HG03432 (cell line): ENCODE data around the gene RAB11FIP4.

Experiments used
- ATAC-seq: cut with Tn5 transposase; IDR thresholded peaks from one replicate; pipeline ENCODE4 v1.9.1; 2021; ENCODE audit warnings: mild to moderate bottlenecking, moderate library complexity; ENCODE audit not compliant: unreplicated experiment

RAB11FIP4 gene

DNA sequence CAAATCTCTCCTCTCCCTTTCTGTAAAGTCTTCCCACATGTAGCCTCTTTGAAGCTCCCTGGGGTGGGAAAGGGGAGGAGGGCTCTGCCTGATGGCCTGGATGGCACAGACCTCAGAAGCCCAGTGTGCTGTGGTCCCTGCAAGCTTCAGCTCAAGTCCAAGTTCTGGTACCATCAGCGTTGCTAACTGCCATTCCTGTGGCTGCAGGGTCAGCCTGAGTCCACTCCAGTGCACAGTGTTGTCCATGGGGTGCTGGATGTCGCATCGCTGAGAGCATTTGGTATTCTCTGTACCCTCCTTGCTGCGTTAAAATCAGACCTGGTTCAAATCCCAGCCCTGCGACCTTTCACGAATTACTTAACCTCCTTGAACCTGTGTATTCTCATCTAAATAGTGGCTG is 105.1 kb downstream of the RAB11FIP4 start:
- no peak for ATAC-seq

DNA sequence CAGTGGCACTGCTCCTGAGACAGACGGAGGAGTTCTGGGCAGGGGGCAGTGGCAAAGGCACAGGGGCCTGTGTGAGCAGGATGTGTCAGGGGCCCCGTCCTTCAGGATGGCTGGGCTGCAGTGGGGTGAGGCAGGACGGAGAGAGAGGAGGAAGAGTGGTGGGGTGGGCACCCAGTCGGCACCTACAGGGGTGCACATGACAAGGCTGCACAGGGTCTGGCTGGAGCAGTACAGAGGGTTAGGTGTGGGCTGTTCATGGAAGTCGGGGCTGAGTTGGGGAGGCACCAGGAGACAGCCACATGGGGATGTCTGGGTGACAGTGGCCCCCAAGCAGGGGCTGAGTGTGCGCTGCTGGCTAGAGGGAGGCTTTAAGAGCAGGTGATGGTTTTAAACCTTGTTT is 106.0 kb downstream of the RAB11FIP4 start:
- ATAC-seq: no peak

DNA sequence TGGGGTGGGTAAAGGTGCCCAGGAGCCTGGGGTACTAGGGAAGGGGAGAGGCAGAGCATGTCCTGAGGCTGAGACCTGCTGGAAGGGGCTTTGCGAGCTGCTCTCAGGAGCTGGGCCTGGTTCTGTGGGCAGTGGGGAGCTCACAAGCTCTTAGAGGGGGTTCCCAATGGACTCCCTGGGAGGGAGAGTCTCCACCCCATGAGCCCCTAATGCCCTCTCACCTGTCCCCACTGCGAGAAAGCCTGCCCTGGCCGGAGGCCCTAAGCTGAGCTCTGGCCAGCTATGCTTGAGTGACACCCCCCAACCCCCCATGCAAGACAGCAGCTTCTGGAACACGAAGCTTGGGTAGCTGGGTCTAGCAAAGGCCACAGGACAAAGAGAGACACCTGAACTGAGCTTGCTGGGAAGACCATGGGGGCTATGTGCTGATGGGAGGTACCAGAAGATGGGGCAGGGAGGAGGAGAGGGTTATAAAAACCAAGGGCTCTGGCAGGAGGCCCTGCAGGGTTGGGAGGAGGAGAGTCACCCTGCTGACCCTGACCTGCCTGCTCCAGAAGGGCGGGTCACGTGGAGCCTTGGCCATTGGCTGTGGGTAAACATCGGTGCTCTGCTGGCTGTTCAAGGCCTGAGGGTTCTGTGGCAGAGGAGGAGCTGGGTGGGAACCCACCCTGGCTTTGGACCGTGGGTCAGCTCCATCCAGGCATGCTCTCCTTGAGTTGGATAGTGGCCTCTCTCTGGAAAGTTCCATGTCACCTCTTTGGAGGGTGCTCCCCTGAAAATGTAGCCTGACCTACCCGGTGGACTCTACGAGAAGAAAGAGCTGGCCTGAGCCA is 106.7 kb downstream of the RAB11FIP4 start:
- ATAC-seq: no peak

DNA sequence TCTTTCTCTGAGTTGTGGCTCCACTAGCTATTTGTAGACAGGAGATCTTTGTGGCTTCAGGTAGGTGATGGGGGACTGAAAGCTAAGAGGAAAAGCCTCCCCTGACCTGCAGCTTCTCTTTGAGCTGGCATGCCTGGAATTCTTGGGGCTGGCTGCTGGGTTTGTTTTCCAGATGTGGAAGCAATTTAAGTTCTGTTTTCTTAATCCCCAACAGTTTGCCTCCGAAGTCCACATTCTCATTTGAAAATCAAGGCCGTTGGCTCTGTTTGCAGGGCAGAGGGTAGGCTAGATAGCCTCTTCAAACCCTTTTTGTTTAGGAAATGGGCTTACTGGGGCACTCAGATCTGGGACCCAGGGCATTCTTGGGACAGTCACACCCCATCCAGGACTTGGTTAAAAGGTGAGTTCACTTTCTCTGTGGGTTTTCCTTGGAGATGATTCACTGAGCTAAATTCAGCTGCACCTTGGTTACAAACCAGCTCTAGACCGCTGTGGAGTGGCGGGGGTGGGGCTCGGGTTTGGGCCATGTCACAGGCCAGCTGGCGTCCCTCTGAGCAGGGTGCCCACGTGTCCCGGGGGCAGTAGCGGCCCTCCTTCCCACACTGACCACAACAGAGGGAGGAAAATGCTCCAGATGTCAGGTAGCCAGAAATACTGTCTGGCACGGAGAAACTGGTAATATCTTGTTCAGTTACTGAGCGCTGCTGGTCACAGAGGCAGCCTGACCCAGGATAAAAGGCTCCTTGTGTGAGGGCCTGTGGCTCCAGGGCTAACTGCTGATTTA is 108.5 kb downstream of the RAB11FIP4 start:
- no peak for ATAC-seq

DNA sequence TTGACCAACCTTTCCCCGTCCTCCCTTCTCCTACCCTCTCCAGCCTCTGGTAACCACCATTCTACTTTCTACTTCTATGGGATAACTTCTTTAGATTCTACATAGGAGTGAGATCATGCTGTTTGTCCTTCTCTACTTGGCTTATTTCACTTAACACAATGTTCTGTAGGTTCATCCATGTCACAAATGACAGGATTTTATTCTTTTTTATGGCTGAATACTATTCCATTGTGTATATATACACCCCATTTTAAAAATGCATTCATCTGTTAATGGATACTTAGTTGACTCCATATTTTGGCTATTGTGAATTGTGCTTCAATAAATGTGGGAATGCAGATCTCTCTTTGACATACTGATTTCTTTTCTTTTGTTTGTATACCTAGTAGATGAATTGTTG is 115.0 kb downstream of the RAB11FIP4 start:
- ATAC-seq: no peak

DNA sequence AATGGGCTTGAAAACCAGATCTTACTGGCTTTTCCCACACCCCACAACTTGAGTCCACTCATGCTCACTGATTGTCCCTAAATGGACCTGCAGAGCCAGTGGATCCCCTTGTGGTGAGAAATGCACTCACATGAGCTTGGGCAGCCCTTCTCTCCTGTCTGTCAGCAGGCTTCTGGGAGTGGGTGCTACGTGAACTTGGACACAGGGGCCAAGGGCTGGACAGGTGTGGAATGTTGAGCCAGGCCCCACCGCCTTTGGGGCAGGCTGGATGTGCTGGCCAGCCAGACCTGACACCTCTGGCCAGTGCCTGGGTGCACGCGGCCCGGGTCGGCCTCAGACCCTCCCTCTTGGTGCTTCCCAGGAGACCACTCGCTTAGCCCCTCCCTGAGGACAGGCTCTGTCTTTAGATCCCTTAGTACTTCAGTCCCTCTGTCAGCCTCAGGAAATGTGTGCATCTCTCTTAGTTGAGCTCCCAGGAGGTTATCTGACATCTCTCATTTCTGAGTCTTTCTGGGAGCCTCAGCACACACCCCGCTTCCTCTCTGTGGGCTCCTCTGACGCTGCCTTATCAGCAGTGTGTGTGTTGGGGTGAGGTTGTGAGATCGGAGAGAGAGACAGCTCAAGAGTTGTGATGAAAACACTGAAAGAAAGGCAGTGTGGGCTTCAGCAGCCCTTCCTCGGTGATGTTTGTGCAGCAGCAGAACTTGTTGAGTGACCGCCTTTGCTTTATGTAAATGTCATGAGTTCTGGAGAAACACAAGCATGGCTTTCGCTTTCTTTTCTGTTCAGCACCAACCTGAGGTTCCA is 117.0 kb downstream of the RAB11FIP4 start:
- peak; percentile 72 for ATAC-seq

DNA sequence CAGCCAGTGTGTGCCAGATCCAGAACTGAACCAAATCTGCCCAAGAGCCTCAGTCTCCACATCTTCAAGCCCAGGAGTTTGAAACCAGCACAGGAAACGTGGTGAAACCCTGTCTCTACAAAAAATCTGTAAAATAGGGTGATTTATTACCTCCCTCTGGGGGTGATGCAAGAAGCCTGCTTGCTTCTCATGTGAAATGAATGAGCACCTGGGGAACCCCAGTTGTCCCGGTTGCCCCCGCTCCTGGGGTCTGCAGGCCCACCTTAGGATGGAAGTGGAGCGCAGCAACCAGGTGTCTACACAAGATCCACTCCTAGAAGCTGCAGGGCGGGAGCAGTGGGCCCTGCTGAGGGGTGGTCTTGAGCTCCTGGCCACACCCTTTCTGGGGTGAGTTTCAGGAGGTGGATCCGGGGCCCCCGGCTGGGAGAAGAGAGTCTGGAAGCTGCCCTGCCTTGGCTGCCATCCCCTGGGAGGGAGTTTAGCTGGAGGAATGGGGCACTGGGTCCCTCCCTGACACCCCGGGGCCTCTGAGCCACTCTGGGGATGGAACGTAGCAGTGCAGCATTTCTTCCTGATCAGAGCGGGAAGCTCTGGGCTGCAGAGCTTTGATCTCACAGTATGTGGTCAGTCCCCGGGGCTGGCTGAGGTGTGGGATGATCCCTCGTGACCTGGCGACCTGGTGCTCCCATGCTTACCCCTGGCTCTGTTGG is 117.8 kb downstream of the RAB11FIP4 start:
- no peak for ATAC-seq

DNA sequence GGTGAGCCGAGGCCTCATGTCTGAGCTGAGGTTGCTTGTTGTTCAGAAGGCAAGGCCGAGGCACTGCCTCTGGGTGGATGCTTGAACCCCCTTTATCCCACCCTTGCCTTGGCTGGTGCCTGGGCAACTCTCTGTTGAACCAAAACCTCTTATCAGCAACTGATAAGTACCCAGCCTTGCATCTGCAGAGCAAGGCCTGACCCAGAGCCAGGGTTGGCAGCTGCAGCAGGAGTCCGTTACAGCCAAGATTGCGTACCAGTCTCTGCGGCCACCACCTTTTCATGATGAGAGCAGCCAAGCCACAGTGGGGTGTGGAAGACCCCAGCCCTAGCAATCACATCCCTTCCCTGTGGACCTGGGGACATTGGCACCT is 118.3 kb downstream of the RAB11FIP4 start:
- ATAC-seq: no peak

DNA sequence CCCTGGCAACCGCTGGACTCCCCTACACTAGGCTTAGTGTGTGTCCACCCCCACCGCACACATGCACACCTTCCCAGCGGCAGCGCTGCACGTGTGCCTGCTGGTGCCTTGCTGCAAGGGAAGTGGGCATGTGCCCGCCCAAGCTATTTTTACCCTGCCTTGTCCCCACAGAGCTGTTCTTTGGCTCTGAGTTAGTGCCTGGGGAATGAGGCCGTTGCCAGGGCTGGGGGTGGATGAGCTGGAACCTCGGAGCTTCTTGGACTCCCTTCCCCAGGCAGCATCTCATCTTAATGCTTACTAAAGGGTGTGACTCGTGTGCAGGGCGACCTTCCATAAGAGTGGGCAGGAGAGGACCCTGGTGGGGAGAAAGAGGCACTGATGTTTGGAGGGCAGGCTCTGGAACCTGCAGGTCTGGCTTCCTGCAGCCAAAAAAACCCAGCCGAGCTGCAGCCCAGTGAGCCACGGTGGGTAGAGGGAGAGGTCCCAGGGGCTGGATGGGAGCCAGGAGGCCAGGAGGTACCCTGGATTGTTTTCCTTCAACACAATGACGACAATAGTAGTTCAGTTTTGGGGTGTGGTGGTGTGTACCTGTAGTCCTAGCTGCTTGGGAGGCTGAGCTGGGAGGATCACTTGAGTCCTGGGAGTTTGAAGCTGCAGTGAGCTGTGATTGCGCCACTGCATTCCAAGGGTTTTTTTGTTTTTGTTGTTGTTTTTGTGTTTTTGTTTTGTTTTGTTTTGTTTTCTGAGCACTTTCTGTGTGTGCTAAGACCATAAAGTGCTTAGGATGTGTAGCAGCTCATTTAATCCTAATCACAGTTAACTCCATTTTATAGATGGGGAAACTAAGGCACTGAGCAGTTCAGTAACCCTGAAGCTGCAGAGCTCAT is 119.1 kb downstream of the RAB11FIP4 start:
- ATAC-seq: no peak

DNA sequence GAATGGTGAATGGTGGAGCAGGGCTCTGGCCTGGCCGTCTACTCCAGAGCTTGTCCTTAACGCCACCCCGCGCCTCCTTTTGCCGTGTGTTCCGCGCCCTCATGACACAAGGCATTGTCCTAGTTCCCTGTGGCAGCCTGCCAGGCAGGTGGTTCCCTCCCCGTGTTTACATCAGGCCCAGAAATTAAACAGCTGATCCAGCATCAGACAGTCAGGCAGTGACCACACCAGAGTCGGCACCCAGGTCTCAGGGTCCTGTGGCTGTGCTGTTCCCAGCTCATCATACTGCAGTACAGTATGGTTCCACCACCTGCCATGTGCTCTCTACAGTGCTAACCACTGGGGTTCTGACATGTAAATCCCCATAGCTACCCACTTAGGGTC is 119.7 kb downstream of the RAB11FIP4 start:
- no peak for ATAC-seq

DNA sequence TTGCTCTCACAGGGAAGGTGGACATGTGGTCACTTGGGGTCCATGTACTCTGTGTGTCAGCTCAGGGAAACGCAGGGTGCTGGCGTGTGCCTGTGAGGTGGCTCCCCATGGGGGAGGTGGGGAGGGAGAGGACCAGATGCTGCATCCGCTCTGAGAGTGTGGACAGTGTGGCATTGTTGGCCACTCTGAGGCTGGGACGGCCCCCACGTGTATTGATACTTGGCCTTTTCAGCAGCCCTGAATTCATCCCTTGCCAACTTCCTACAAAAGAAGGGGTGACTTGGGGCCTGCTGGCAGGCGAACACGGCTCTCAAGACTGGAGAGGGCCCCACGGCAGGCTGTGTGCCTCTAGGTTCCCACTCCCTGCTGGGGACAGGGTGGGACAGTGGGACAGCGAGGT is 120.1 kb downstream of the RAB11FIP4 start:
- ATAC-seq: no peak

DNA sequence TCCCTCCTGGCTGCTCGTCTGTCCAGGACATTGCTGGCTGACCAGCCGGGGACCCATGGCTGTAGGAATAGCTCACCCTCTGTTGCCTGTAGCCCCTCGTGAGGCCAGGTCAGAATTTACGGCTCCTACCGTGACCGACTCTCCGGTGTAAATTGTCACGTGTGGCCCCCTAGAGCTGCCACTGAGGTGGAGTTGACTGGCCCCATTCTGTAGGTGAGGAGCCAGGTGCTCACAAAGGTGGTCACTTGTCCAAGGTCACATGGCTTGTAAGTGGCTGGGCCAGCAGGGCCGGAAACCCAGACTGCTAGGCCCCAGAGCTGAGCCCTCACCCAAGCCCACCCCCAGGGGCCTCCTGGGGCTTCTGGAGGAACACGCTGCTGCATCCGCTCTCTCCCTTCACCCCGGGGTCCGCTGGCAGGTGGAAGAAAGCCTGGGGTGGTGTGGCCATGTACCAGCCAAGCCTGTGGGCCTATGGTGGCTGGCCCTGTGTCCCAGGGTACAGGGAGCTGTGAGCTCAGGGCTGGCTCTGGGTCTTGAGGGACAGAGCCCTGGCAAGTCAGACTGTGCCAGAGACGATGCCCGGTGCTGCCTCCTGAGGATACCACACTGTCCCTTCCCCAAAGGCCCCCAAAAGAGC is 120.7 kb downstream of the RAB11FIP4 start:
- no peak for ATAC-seq

DNA sequence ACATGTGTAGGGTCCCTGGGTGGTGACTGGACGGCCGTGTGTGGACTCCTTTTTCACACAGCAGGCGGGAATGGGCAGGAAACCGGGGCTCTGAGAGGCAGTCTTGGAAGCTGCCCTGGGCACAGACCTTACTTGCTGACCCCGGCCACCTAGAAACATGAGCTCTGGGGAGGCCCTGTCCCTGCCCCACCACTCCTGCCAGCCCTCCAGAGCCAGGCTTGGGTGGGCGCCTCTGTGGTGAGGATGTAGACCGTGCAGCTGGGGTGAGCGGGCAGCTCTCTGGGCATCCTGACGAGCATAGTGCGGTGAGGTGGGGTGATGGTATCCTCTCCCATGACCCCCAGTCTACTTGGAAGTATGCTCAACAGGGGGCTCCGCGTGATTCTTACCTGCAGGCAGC is 121.3 kb downstream of the RAB11FIP4 start:
- ATAC-seq: no peak

DNA sequence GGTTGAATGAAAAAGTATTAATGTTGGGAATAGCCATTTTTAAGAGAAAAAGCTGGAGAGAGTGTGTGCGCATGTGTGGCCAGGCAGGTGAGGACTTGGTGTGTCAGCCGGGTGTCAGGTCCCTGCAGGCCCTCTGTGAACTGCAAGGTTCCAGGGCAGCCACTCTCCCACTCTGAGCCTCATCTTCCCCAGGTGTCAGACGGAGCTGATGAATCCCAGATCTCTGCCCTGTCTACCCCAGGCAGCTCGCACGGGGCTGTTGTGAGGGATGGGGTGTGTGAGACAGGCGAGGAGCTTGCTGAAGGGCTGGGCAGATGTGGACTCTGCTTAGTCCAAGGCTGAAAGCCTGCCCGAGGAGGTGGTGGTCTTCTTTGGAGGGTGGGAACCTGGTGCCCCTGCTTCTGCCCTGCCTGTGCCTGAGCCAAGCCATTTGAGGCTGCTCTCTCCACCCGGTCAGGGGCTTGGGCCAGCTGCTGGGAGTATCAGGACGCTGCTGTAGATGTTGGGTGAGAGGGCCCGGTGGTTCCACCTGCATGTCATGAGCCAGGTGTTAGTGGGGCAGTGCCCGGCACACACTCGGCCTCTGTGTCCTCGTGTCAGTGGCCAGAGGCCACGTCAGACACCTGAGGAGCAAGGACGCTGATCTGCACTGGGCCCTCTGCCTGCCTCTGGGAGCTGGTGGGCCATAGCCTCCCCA is 122.4 kb downstream of the RAB11FIP4 start:
- no peak for ATAC-seq

DNA sequence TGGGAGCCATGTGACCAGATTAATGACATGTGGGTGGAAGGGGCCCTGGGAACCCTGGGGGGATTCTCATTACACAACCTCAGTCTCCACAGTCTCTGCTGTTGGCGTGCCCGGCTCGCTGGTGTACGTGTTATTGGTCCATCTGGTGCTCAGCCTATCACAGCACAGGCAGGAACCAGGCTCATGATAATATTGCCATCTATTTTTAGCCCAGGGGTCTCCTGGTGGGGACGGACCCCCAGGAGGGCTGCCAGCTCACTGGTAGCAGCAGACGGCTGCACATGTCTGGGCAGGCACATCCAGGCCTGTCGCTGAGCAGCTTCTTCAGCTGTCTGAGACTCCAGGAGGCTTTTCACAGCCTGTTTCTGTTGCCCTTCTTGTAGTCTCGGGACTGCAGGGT is 123.8 kb downstream of the RAB11FIP4 start:
- ATAC-seq: no peak

DNA sequence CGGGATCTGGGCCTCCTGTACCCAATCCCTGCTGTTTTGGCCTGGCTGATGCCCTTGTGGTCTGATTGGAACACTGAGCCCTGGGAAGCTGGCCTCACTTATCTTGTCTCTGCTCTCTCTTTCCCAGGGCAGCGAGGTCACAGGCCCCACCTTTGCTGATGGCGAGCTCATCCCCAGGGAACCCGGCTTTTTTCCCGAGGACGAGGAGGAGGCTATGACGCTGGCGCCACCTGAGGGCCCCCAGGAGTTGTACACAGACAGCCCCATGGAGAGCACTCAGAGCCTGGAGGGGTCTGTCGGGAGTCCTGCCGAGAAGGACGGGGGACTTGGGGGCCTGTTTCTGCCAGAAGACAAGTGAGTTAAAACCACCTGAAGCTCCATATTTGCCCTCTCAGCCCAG is 126.0 kb downstream of the RAB11FIP4 start:
- ATAC-seq: no peak

DNA sequence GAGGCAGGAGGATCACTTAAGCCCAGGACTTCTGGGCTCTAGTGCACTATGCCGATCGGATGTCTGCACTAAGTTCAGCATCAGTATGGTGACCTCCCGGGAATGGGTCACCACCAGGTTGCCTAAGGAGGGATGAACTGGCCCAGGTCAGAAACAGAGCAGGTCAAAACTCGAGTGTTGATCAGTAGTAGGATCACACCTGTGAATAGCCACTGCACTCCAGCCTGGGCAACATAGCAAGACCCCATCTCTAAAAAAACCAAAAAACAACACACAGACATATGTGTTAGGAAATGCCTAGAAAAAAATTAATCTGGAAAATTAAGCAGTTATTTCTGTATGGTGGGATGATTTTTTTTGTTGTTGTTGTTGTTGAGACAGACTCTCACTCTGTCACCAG is 127.0 kb downstream of the RAB11FIP4 start:
- no peak for ATAC-seq

DNA sequence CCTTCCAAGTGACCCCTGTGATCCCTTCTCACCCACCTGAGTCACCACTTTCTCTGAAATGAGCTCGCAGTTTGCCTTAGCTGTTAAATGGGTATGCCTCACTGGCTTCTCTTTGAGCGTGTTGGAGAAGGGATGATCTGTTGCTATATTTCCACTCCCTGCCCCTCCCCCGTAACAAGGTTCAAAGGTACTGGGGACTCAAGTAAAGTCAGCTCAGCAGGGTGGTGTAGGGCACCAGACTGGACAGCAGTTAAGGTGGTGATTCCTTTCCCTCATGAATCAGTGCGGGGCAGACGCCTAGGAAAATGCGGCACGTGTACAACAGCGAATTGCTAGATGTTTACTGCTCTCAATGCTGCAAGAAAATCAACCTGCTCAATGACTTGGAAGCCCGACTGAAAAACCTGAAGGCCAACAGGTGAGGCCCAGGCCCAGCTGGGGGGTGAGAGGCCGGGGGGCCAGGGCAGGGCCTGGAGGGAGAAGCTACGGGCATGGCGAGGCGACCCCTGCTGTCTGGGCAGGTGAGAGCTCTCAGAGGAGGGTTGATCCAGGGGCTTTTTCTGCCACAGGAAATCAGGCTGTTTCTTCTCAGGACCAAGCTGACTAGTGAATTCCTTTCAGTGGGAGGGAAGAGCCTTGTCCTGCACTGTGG is 130.3 kb downstream of the RAB11FIP4 start:
- no peak for ATAC-seq
